ENCODE results near the gene ASH1L. TPM values are rescaled to one million over a fixed set of nuclear protein-coding genes. Genes with fewer than 3 reads are reported as not detected.

Gene ASH1L
- polyA plus RNA-seq, 1 experiment, result 30.6 TPM

- ChIA-PET POLR2A (no interaction called here), CTCF (no interaction called here)
- DNase-seq (ENCODE audit: low read depth, low spot score), result no peak
- H3K4me3 ChIP-seq (ENCODE audit: low read depth, low read length), result no peak overlapping the region
- TF ChIP-seq CTCF (IDR thresholded peaks at IDR 0.05; ENCODE audit: low read depth, low read length), result no peak
- peaks cover 3% of the 10 kb centered on the region; the same call in 1 of the 2 replicates for H3K9me3 ChIP-seq (ENCODE audit: control insufficient read depth, insufficient read depth, low read length)
- no peak overlapping the region for H3K27ac ChIP-seq (ENCODE audit: low read depth, low read length)
- no peaks in the 10 kb centered on the region for H3K27me3 ChIP-seq (ENCODE audit: control insufficient read depth, insufficient read depth, low read length)
These were observed 91.6 kb downstream of the ASH1L start for GRCh38 chr1:155471026-155471425.

GRCh38 chr1:155466996-155467395, 95.6 kb downstream of the ASH1L start:
- H3K9me3 ChIP-seq (ENCODE audit: control insufficient read depth, insufficient read depth, low read length), result peaks cover 3% of the 10 kb centered on the region; the same call in 1 of the 2 replicates
- POLR2A ChIA-PET, result no interaction called here
- H3K27me3 ChIP-seq (ENCODE audit: control insufficient read depth, insufficient read depth, low read length), result no peaks in the 10 kb centered on the region
- CTCF ChIA-PET, result interaction anchor here (0.8 to 0.9 kb wide), 2 partner anchors 38 to 182 kb away, joined by 3 to 4 read pairs; no protein-coding TSS in a partner anchor
- DNase-seq (ENCODE audit: low read depth, low spot score), result peak; percentile 59
- no peak for TF ChIP-seq CTCF (IDR thresholded peaks at IDR 0.05; ENCODE audit: low read depth, low read length)
- no peak overlapping the region for H3K27ac ChIP-seq (ENCODE audit: low read depth, low read length)
- H3K4me3 ChIP-seq (ENCODE audit: low read depth, low read length), result no peak overlapping the region

- H3K27me3 ChIP-seq (ENCODE audit: control insufficient read depth, insufficient read depth, low read length), result no peaks in the 10 kb centered on the region
- POLR2A ChIA-PET, result no interaction called here
These were observed 96.0 kb downstream of the ASH1L start for GRCh38 chr1:155466617-155466972.

GRCh38 chr1:155463865-155464650, 98.5 kb downstream of the ASH1L start:
- POLR2A ChIA-PET, result no interaction called here
- CTCF ChIA-PET, result interaction anchor here (1.1 kb wide), 1 partner anchor 40 kb away, joined by 4 read pairs; no protein-coding TSS in a partner anchor
- H3K27ac ChIP-seq (ENCODE audit: low read depth, low read length), result no peak overlapping the region
- no peaks in the 10 kb centered on the region for H3K27me3 ChIP-seq (ENCODE audit: control insufficient read depth, insufficient read depth, low read length)
- no peak overlapping the region for H3K4me3 ChIP-seq (ENCODE audit: low read depth, low read length)
- H3K9me3 ChIP-seq (ENCODE audit: control insufficient read depth, insufficient read depth, low read length), result no peaks in the 10 kb centered on the region
- no peak for TF ChIP-seq CTCF (IDR thresholded peaks at IDR 0.05; ENCODE audit: low read depth, low read length)
- peak; percentile 47 for DNase-seq (ENCODE audit: low read depth, low spot score)

More at GRCh38 chr1:155466617-155466972, 96.0 kb downstream of the ASH1L start:
- DNase-seq (ENCODE audit: low read depth, low spot score), result no peak
- H3K4me3 ChIP-seq (ENCODE audit: low read depth, low read length), result no peak overlapping the region
- H3K27ac ChIP-seq (ENCODE audit: low read depth, low read length), result no peak overlapping the region
- CTCF ChIA-PET, result interaction anchor here (0.8 to 0.9 kb wide), 2 partner anchors 38 to 182 kb away, joined by 3 to 4 read pairs; no protein-coding TSS in a partner anchor
- peaks cover 3% of the 10 kb centered on the region; the same call in 1 of the 2 replicates for H3K9me3 ChIP-seq (ENCODE audit: control insufficient read depth, insufficient read depth, low read length)
- no peak for TF ChIP-seq CTCF (IDR thresholded peaks at IDR 0.05; ENCODE audit: low read depth, low read length)

- no peak for TF ChIP-seq CTCF (IDR thresholded peaks at IDR 0.05; ENCODE audit: low read depth, low read length)
- no peak for DNase-seq (ENCODE audit: low read depth, low spot score)
- H3K9me3 ChIP-seq (ENCODE audit: control insufficient read depth, insufficient read depth, low read length), result no peaks in the 10 kb centered on the region
- H3K27me3 ChIP-seq (ENCODE audit: control insufficient read depth, insufficient read depth, low read length), result no peaks in the 10 kb centered on the region
- no peak overlapping the region for H3K27ac ChIP-seq (ENCODE audit: low read depth, low read length)
- no peak overlapping the region for H3K4me3 ChIP-seq (ENCODE audit: low read depth, low read length)
- ChIA-PET CTCF (no interaction called here), POLR2A (no interaction called here)
These were observed 104.5 kb downstream of the ASH1L start for GRCh38 chr1:155458111-155458510.
